ENCODE data around the gene GNPTAB.
"Not testable (repeated sequence)": the region's sequence is repeated elsewhere in the genome, so short reads cannot be mapped to it uniquely, and the experiment has no call there.

GNPTAB gene

DNA sequence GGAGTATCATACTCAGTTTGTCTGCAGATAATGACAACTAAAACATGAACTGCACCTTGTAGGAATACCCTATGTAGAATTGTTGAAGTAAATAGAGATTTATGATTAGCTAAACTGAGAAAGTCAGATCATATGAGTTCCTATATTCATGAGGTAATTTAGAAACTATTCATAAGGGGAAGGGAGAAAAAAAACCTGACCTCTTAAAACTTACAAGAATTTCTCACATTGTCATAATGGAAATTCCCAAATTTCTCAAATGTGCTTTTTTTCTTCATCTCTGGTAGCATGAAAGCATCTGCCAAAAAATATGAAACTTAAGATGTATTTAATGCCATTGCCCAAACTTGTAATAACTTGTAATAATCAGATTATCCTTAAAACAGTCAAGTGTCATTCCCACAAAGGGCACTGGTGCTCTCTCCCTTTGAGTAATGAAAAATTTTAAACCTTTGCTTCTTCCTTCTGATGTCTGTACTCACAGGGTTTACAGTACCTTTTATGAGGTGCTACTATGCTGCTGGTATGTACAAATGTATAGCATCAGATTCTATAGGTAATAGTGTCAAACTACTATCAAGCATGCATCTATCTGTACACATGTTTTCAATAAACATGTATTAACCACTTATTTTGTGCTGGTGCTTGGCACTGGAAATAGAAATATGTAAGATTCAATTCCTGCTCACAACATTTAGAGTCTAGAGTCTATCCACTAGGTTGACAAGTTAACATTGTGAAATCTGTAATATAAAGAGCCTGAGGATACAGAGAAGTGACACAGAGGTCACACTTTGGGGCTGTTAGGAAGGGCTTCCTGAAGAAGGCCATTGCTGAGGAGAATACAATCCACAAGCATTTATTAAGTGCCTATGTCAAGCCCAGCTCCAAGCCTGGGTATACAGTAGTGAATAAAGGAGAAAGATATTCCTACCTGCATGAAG lies 29.2 kb upstream of the GNPTAB start:
- Mint-ChIP-seq H3K36me3 (ENCODE audit: low read depth) (peaks cover 8% of the 10 kb centered on the region), H3K27me3 (ENCODE audit: low read depth) (no peaks in the 10 kb centered on the region), H3K4me3 (no peak overlapping the region), H3K4me1 (ENCODE audit: low read depth) (peaks cover 22% of the 10 kb centered on the region), H3K27ac (peak overlapping the region; percentile 1), H3K9me3 (peaks cover 9% of the 10 kb centered on the region)

DNA sequence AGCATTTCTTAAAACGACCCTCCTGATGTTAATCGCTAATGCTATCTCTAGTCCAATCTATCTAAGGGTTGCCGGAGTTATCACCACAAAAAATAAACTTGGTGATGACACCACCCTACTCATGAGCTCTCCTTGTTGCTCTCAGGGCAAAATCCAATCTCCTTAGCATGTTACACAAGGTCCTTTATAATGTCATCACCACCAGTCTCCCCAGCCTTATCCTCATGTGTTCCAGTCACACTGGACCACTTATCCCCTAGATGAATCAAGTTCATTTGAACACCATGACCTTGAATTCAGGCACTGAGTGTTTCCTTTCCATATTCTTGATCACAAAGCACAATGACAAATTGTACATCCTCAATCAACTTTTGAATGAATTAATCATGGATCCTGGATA lies 27.6 kb upstream of the GNPTAB start:
- peaks cover 28% of the 10 kb centered on the region for H3K4me1 Mint-ChIP-seq (ENCODE audit: low read depth)
- peaks cover 8% of the 10 kb centered on the region for H3K9me3 Mint-ChIP-seq
- peaks cover 7% of the 10 kb centered on the region for H3K36me3 Mint-ChIP-seq (ENCODE audit: low read depth)
- no peak overlapping the region for H3K27ac Mint-ChIP-seq
- no peaks in the 10 kb centered on the region for H3K27me3 Mint-ChIP-seq (ENCODE audit: low read depth)
- H3K4me3 Mint-ChIP-seq = no peak overlapping the region

DNA sequence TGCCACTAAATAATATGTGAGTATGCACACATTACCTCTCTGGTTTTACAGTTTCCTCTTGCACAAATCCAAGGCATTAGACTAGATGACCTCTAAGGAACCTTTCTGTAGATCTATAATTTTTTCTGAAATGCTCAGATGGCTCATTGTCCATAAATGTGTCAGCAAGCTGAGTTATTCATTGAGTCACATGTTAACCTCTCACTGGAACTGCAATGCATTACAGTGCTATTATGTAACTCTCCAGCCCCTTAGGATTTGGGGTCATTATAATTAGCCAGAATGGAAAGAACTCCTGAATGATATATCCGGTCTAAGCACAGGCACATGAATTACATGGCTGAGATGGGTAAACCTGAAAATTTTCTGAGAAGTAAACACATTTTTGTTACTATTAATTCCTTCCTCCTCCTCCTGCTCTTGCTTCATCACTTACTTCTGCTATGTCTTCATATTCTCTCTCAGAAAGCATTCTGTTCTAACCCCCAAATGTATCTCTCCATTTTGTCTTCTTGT lies 26.3 kb upstream of the GNPTAB start:
- H3K4me3 Mint-ChIP-seq = no peak overlapping the region
- H3K36me3 Mint-ChIP-seq (ENCODE audit: low read depth) = peaks cover 7% of the 10 kb centered on the region
- H3K27me3 Mint-ChIP-seq (ENCODE audit: low read depth) = no peaks in the 10 kb centered on the region
- H3K4me1 Mint-ChIP-seq (ENCODE audit: low read depth) = peaks cover 28% of the 10 kb centered on the region
- H3K27ac Mint-ChIP-seq = no peak overlapping the region
- peaks cover 8% of the 10 kb centered on the region for H3K9me3 Mint-ChIP-seq

DNA sequence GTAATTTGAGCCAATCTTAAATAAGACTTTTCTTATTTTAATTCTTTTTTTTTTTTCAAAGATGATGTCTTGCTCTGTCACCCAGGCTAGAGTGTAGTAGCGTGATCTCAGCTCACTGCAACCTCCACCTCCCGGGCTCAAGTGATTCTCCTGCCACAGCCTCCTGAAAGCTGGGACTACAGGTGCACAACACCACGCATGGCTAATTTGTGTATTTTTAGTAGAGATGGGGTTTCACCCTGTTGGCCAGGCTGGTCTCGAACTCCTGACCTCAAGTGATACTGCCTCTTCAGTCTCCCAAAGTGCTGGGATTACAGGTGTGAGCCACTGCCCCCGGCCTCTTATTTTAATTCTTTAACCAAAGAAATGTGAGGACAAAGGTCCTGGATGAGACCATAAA lies 25.9 kb upstream of the GNPTAB start:
- H3K27ac Mint-ChIP-seq; H3K4me3 Mint-ChIP-seq; H3K27me3 Mint-ChIP-seq (ENCODE audit: low read depth); H3K9me3 Mint-ChIP-seq; H3K36me3 Mint-ChIP-seq (ENCODE audit: low read depth): not testable (repeated sequence)
- H3K4me1 Mint-ChIP-seq (ENCODE audit: low read depth) = peaks cover 28% of the 10 kb centered on the region

DNA sequence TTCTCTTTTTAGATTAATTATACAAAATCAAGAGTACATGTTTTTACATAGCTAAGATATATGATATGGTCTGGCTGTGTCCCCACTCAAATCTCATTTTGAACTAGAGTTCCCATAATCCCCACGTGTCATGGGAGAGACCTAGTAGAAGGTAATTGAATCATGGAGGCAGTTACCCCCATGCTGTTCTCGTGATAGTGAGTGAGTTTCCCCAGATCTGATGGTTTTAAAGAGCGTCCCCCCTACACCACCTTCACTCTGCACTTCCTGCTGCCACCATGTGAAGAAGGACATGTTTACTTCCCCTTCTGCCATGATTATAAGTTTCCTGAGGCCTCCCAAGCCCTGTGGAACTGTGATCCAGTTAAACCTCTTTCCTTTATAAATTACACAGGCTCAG lies 25.2 kb upstream of the GNPTAB start:
- H3K27ac Mint-ChIP-seq = no peak overlapping the region
- H3K27me3 Mint-ChIP-seq (ENCODE audit: low read depth) = no peaks in the 10 kb centered on the region
- H3K9me3 Mint-ChIP-seq = peaks cover 8% of the 10 kb centered on the region
- peaks cover 26% of the 10 kb centered on the region for H3K4me1 Mint-ChIP-seq (ENCODE audit: low read depth)
- H3K4me3 Mint-ChIP-seq = no peak overlapping the region
- H3K36me3 Mint-ChIP-seq (ENCODE audit: low read depth) = peaks cover 7% of the 10 kb centered on the region

DNA sequence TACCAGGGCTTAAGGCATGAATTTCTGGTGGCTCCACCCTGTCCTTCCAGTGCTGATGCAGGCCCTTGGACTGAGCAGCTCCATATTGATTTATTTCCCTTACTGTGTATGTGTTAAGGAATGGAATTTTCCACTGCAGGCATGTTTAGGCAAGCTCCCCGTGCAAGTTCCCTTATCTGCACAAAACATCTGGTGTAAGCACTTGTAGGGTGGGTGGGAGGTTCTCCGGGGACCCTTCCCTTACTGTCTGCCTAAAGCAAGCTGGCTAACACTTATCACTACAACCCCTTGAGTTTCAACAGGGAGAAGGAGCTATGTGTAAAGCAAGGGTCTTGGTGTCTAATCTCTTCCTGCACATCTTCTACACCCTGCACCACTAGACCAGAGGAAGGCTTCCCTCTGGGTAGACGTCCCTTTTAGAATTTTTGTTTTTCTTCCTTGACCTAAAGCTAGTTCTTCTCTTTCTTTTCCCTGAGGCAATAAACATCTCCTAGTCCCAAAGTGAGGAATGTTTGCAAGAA lies 24.7 kb upstream of the GNPTAB start:
- Mint-ChIP-seq H3K4me1 (ENCODE audit: low read depth) (peaks cover 22% of the 10 kb centered on the region), H3K27ac (no peak overlapping the region), H3K9me3 (peaks cover 8% of the 10 kb centered on the region), H3K27me3 (ENCODE audit: low read depth) (no peaks in the 10 kb centered on the region), H3K4me3 (no peak overlapping the region), H3K36me3 (ENCODE audit: low read depth) (peaks cover 7% of the 10 kb centered on the region)

DNA sequence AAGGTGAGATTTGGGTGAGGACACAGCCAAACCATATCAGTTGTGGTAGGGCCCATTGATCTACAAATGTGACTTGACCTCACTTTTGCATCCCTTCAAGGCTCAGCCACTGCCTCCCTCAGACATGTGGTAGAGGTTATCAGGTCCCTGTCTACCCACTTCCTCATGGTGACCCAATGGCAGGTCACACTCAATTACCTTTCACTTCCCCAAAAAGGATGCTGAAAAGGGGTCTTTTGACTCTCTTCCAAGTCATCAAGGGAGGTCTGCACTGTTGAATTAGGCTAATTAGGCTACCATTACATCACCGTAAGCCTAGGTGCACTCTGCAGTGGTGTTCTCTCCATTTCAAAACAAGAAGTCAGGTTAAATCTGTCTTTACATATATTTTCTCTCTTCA lies 24.0 kb upstream of the GNPTAB start:
- peaks cover 8% of the 10 kb centered on the region for H3K9me3 Mint-ChIP-seq
- no peaks in the 10 kb centered on the region for H3K27me3 Mint-ChIP-seq (ENCODE audit: low read depth)
- H3K27ac Mint-ChIP-seq = no peak overlapping the region
- peaks cover 7% of the 10 kb centered on the region for H3K36me3 Mint-ChIP-seq (ENCODE audit: low read depth)
- H3K4me1 Mint-ChIP-seq (ENCODE audit: low read depth) = peaks cover 17% of the 10 kb centered on the region
- H3K4me3 Mint-ChIP-seq = no peak overlapping the region

DNA sequence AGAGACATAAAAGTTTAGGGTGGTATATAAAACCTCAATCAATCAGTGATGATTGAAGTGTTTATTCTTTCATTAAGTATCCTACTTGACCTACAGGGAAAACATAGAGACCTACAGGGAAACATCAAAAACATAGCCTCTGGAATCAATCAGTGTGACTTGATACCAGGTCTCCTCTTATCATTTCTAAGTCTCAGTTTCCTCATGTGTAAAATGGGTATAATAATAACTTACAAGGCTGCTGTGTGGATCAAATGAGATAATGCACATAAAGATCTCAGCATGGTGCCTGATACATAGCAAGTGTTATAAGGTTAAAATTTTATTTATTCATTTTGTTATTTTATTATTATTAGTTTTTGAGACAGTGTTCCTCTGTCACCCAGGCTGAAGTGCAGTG lies 22.2 kb upstream of the GNPTAB start:
- H3K36me3 Mint-ChIP-seq (ENCODE audit: low read depth) = peaks cover 7% of the 10 kb centered on the region
- no peaks in the 10 kb centered on the region for H3K27me3 Mint-ChIP-seq (ENCODE audit: low read depth)
- H3K27ac Mint-ChIP-seq = no peak overlapping the region

DNA sequence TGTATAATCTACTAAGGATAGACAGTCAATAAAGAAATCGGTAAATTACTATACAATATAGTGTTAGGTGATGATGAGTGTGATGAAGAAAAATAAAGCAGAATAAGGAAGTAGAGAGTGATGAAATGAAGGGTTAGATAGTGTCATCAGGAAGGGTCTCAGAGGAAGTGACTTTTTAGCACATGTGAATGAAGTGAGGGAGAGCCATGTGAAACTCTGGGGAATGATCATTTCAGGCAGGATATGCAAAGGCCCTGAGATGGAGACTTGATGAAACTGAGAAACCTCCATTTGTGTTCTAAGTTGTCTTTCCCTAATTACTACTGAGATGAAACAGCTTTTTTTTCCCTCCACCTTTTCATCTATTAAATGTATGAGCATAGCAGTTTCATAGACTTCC lies 19.4 kb upstream of the GNPTAB start:
- no peaks in the 10 kb centered on the region for H3K9me3 Mint-ChIP-seq
- H3K4me1 Mint-ChIP-seq (ENCODE audit: low read depth) = peaks cover 8% of the 10 kb centered on the region
- H3K4me3 Mint-ChIP-seq = no peak overlapping the region
- H3K36me3 Mint-ChIP-seq (ENCODE audit: low read depth) = no peaks in the 10 kb centered on the region
- H3K27me3 Mint-ChIP-seq (ENCODE audit: low read depth) = no peaks in the 10 kb centered on the region
- H3K27ac Mint-ChIP-seq = no peak overlapping the region

More for the DNA sequence above, 22.2 kb upstream of the GNPTAB start:
- Mint-ChIP-seq H3K9me3 (peaks cover 8% of the 10 kb centered on the region), H3K4me1 (ENCODE audit: low read depth) (peaks cover 14% of the 10 kb centered on the region), H3K4me3 (no peak overlapping the region)

DNA sequence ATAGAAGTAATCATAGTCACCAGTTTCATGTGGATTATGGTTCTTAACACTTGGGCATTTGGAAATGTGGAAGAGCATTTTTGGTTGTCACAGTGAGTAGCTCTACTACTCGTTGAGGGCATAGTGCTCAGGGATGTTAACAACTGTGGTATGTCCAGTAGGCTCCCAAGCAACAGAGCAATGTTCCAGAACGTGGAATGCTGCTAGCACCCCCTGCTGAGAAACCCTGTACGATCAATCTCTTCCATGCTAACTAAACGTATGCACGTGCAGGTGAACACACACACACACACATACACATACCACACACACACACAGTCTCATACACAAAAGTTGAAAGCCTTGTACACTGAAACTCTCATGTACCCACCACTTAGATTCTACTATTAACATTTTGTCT lies 16.6 kb upstream of the GNPTAB start:
- Mint-ChIP-seq H3K27me3 (ENCODE audit: low read depth) (no peaks in the 10 kb centered on the region), H3K4me1 (ENCODE audit: low read depth) (no peaks in the 10 kb centered on the region), H3K27ac (no peak overlapping the region), H3K36me3 (ENCODE audit: low read depth) (no peaks in the 10 kb centered on the region), H3K4me3 (no peak overlapping the region), H3K9me3 (no peaks in the 10 kb centered on the region)

DNA sequence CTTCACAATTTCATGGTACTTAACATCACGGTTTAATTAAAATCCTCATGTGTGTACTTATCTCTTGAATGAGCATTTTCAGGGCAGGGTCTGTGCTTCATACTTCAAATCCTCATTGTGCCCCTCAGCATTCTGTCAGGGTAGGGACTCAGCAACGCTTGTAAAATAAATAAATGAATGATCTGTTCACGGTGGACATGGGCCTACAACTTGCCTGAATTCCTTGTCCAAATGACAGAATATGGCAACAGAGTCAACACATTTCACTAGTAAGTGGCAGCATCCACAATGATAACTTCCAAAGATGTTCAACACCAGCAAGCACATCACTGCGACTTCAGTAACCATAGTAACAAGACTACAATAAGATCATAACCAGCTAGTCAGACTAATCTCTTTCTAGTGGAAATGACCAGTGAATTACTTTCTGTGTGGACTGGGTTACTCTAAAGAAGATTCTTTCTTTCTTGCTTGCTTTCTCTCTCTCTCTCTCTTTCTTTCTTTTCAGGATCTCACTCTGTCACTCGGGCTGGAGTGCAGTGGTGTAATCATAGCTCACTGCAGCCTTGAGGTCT lies 14.5 kb upstream of the GNPTAB start:
- Mint-ChIP-seq H3K27me3 (ENCODE audit: low read depth) (peaks cover 5% of the 10 kb centered on the region), H3K4me1 (ENCODE audit: low read depth) (no peaks in the 10 kb centered on the region), H3K27ac (no peak overlapping the region), H3K9me3 (no peaks in the 10 kb centered on the region), H3K4me3 (no peak overlapping the region), H3K36me3 (ENCODE audit: low read depth) (no peaks in the 10 kb centered on the region)

DNA sequence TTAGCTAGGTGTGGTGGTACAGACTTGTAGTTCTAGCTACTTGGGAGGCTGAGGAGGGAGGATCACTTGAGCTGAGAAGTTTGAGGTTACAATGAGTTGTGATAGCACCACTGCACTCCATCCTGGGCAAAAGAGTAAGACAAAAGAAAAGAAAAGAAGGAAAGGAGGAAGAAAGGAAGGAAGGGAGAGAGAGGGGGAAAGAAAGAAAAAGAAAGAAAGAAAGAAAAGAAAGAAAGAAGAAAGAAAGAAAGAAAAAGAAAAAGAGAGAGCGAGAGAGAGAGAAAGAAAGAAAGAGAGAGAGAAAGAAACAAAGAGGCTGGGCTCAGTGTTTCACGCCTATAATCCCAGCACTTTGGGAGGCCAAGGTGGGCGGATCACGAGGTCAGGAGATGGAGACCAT lies 10.3 kb upstream of the GNPTAB start:
- Mint-ChIP-seq H3K27ac (no peak overlapping the region), H3K9me3 (no peaks in the 10 kb centered on the region), H3K4me3 (no peak overlapping the region), H3K27me3 (ENCODE audit: low read depth) (peaks cover 5% of the 10 kb centered on the region), H3K4me1 (ENCODE audit: low read depth) (peaks cover 7% of the 10 kb centered on the region), H3K36me3 (ENCODE audit: low read depth) (no peaks in the 10 kb centered on the region)

DNA sequence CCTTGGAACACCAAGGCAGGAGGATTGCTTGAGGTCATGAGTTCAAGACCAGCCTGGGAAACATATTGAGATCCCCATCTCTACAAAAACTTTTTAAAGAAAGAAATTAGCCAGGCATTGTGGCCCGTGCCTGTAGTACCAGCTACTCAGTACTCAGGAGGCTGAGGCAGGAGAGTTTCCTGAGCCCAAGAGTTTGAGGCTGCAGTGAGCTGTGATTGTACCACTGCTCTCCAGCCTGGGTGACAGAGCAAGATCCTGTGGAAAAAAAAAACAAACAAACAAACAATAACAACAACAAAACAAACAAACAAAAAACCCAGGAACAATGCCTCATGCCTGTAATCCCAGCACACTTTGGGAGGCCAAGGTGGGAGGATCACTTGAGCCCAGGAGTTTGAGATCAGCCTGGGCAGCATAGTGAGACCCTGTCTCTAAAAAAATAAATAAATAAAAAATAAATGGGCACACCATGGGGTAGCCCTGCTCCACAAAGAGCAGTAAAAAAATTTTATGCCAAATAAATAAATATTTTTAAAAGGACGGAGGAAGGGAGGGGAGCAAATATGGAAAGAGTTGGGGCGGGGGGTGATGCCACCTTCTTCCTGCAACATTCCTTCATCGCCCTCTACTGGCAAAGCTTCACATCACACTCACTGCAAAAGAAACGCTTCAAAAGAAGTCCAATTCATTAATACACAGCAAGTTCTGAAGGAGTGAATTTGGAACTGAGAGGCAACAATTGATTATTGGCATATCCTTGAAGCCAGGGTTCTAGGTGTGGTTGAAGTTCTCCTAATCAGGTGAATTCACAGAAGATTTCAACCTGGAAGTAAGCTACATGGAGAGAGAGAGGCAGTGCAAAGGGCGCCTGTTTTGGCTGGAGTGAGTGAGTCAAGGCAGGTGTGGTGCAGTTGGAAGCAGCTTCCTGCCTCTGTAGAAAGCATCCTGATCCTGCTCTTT lies 8.8 kb upstream of the GNPTAB start:
- Mint-ChIP-seq H3K27me3 (ENCODE audit: low read depth) (peaks cover 5% of the 10 kb centered on the region), H3K4me1 (ENCODE audit: low read depth) (peaks cover 7% of the 10 kb centered on the region), H3K9me3 (no peaks in the 10 kb centered on the region), H3K4me3 (no peak overlapping the region), H3K36me3 (ENCODE audit: low read depth) (no peaks in the 10 kb centered on the region), H3K27ac (no peak overlapping the region)

DNA sequence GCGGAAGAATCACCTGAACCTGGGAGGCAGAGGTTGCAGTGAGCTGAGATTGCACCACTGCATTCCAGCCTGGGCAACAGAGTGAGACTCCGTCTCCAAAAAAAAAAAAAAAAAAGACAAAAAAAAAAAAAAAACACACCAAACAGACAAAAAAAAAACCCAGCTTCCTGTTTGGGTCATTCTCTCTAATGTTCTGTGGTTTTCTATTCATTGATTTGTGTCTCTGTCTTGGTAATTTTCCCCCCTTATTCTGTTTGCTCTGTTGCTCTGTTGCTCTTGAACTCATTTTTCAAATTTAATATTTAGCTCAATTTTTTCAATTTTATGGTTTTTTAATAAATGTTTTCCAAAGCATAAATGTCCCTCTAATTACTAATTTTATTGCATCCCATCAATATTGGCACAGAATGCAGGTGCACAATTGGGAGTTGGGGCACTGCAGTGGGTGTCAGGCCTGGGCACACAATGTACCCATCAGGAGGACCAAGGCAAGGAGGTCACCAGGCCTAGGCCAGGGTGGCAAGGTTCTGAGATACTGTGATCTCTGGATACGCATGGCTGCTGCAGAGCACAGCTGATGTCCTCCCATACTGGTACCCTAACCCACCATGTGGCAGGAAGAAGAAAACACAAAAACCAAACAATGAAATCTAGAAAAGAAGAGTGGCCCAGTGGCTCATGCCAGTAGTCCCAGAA lies 8.0 kb upstream of the GNPTAB start:
- Mint-ChIP-seq H3K4me1 (ENCODE audit: low read depth) (peaks cover 7% of the 10 kb centered on the region), H3K9me3 (no peaks in the 10 kb centered on the region), H3K4me3 (no peak overlapping the region), H3K27me3 (ENCODE audit: low read depth) (peaks cover 5% of the 10 kb centered on the region), H3K27ac (peak overlapping the region; percentile 16), H3K36me3 (ENCODE audit: low read depth) (no peaks in the 10 kb centered on the region)

Measured in T-helper 1 cell treated with Interleukin-12 subunit alpha and Interleukin-12 subunit beta and Interleukin-4 antibody, amounts not matched to agents 30 μg/mL and 1 μg/mL, for 36 hours (primary cell).